ENCODE results near the gene TP53RK. TPM values are rescaled to one million over a fixed set of nuclear protein-coding genes. Genes with fewer than 3 reads are reported as not detected.
A peak's percentile ranks its signal among the peaks of the same experiment; 100 is the strongest.

TP53RK gene
- total RNA-seq, 1 experiment from 2014 or later = 20.6 TPM

- intact Hi-C loops (cut with micrococcal nuclease; ENCODE audit: unreplicated experiment) = no loop called here
- ChIA-PET POLR2A (ENCODE audit: low non-redundant PET) (no interaction called here), CTCF (no interaction called here)
These were observed 9.5 kb upstream of the TP53RK start for GRCh38 chr20:46698788-46699187.

GRCh38 chr20:46696791-46697279 is 7.6 kb upstream of the TP53RK start:
- ChIA-PET CTCF (no interaction called here), POLR2A (ENCODE audit: low non-redundant PET) (no interaction called here)
- Histone ChIP-seq H3K27ac (ENCODE audit: low read depth, low read length, poor library complexity, severe bottlenecking) (no peak overlapping the region), H3K4me3 (ENCODE audit: low read depth, low read length, poor library complexity, severe bottlenecking) (no peak overlapping the region), H3K9me3 (ENCODE audit: low read depth, low read length, poor library complexity, severe bottlenecking) (no peaks in the 10 kb centered on the region), H3K36me3 (ENCODE audit: insufficient read depth, low read length, poor library complexity, severe bottlenecking) (no peaks in the 10 kb centered on the region), H3K27me3 (replicated peaks; ENCODE audit: insufficient read depth, low read depth, low read length, poor library complexity) (no peaks in the 10 kb centered on the region), H3K4me1 (ENCODE audit: insufficient read depth, low read length, poor library complexity, severe bottlenecking) (no peaks in the 10 kb centered on the region)
- no TSS peak for BruUV-seq (replicated peaks)
- no peak for DNase-seq (ENCODE audit: low spot score)
- intact Hi-C loops (cut with micrococcal nuclease; ENCODE audit: unreplicated experiment) = no loop called here
- TF ChIP-seq EZH2 (IDR thresholded peaks at IDR 0.05; ENCODE audit: borderline replicate concordance, low read depth, low read length, poor library complexity, severe bottlenecking) (no peak), CTCF (conservative IDR thresholded peaks at IDR 0.05; ENCODE audit: low read depth, low read length) (no peak)

More at GRCh38 chr20:46698788-46699187, 9.5 kb upstream of the TP53RK start:
- H3K4me1 ChIP-seq (ENCODE audit: insufficient read depth, low read length, poor library complexity, severe bottlenecking) = no peaks in the 10 kb centered on the region
- no peaks in the 10 kb centered on the region for H3K9me3 ChIP-seq (ENCODE audit: low read depth, low read length, poor library complexity, severe bottlenecking)
- H3K27me3 ChIP-seq (replicated peaks; ENCODE audit: insufficient read depth, low read depth, low read length, poor library complexity) = no peaks in the 10 kb centered on the region
- DNase-seq (ENCODE audit: low spot score) = peak; percentile 29
- no TSS peak for BruUV-seq (replicated peaks)
- H3K4me3 ChIP-seq (ENCODE audit: low read depth, low read length, poor library complexity, severe bottlenecking) = no peak overlapping the region
- TF ChIP-seq EZH2 (IDR thresholded peaks at IDR 0.05; ENCODE audit: borderline replicate concordance, low read depth, low read length, poor library complexity, severe bottlenecking) (no peak), CTCF (conservative IDR thresholded peaks at IDR 0.05; ENCODE audit: low read depth, low read length) (no peak)
- H3K36me3 ChIP-seq (ENCODE audit: insufficient read depth, low read length, poor library complexity, severe bottlenecking) = no peaks in the 10 kb centered on the region
- no peak overlapping the region for H3K27ac ChIP-seq (ENCODE audit: low read depth, low read length, poor library complexity, severe bottlenecking)

- BruUV-seq (replicated peaks) = no TSS peak
- Histone ChIP-seq H3K27ac (ENCODE audit: low read depth, low read length, poor library complexity, severe bottlenecking) (no peak overlapping the region), H3K4me3 (ENCODE audit: low read depth, low read length, poor library complexity, severe bottlenecking) (no peak overlapping the region), H3K9me3 (ENCODE audit: low read depth, low read length, poor library complexity, severe bottlenecking) (no peaks in the 10 kb centered on the region), H3K4me1 (ENCODE audit: insufficient read depth, low read length, poor library complexity, severe bottlenecking) (no peaks in the 10 kb centered on the region), H3K36me3 (ENCODE audit: insufficient read depth, low read length, poor library complexity, severe bottlenecking) (no peaks in the 10 kb centered on the region), H3K27me3 (replicated peaks; ENCODE audit: insufficient read depth, low read depth, low read length, poor library complexity) (no peaks in the 10 kb centered on the region)
- no peak for DNase-seq (ENCODE audit: low spot score)
- intact Hi-C loops (cut with micrococcal nuclease; ENCODE audit: unreplicated experiment) = no loop called here
- CTCF ChIA-PET = no interaction called here
- TF ChIP-seq EZH2 (IDR thresholded peaks at IDR 0.05; ENCODE audit: borderline replicate concordance, low read depth, low read length, poor library complexity, severe bottlenecking) (no peak), CTCF (conservative IDR thresholded peaks at IDR 0.05; ENCODE audit: low read depth, low read length) (no peak)
- POLR2A ChIA-PET (ENCODE audit: low non-redundant PET) = no interaction called here
These were observed 6.6 kb upstream of the TP53RK start for GRCh38 chr20:46695892-46696291.
